OCI-LY1 (cell line): ENCODE results near the gene ARL8A.

Source experiments
- H2AFZ ChIP-seq: fragments of 200-600 bp; sonication (generic), shearing (Covaris generic); 2 replicates; pipeline ENCODE4 v1.6.0; 2014; ENCODE audit warnings: antibody characterized with exemption, mild to moderate bottlenecking, low read length
- H3F3A ChIP-seq: fragments of 200-600 bp; sonication (generic), shearing (Covaris generic); 2 replicates; pipeline ENCODE4 v1.6.0; 2014; ENCODE audit warnings: mild to moderate bottlenecking, antibody characterized with exemption, low read length, moderate library complexity; ENCODE audit not compliant: insufficient read depth
- H3K27ac ChIP-seq: fragments of 200-600 bp; sonication (generic); 2 replicates; pipeline ENCODE4 v1.5.1; 2014; ENCODE audit warnings: low read length, mixed run types, mild to moderate bottlenecking, low read depth; ENCODE audit not compliant: poor library complexity, severe bottlenecking
- H3K27me3 ChIP-seq: fragments of 200-600 bp; sonication (generic); 2 replicates; pipeline ENCODE4 v1.6.0; 2014; ENCODE audit warnings: antibody characterized with exemption, mild to moderate bottlenecking, low read length, moderate library complexity; ENCODE audit not compliant: insufficient read depth
- H3K36me3 ChIP-seq: fragments of 200-600 bp; sonication (generic); 2 replicates; pipeline ENCODE4 v1.6.1; 2014; ENCODE audit warnings: mild to moderate bottlenecking, antibody characterized with exemption, low read length, moderate library complexity, mixed read lengths; ENCODE audit not compliant: insufficient read depth
- H3K4me1 ChIP-seq: fragments of 200-600 bp; sonication (generic); 2 replicates; pipeline ENCODE4 v1.5.1; 2014; ENCODE audit warnings: mild to moderate bottlenecking, low read length, moderate library complexity; ENCODE audit not compliant: insufficient read depth, severe bottlenecking
- H3K4me2 ChIP-seq: fragments of 200-600 bp; sonication (generic), shearing (Covaris generic); 2 replicates; pipeline ENCODE4 v1.6.1; 2014; ENCODE audit warnings: low read length
- H3K4me3 ChIP-seq: fragments of 200-600 bp; sonication (generic); 2 replicates; pipeline ENCODE4 v1.5.1; 2014; ENCODE audit warnings: low read length, low read depth, mild to moderate bottlenecking, mixed read lengths; ENCODE audit not compliant: poor library complexity, severe bottlenecking
- H3K79me2 ChIP-seq: fragments of 200-600 bp; shearing (Covaris generic); 2 replicates; pipeline ENCODE4 v1.6.1; 2016; ENCODE audit warnings: mixed run types, low read length, mixed read lengths; ENCODE audit not compliant: insufficient read depth
- H3K9ac ChIP-seq: fragments of 200-600 bp; sonication (generic), shearing (Covaris generic); 2 replicates; pipeline ENCODE4 v1.6.1; 2014; ENCODE audit warnings: mild to moderate bottlenecking, low read length, mixed read lengths
- H3K9me2 ChIP-seq: fragments of 200-600 bp; sonication (generic), shearing (Covaris generic); 2 replicates; pipeline ENCODE4 v1.6.1; 2014; ENCODE audit warnings: low read depth, mild to moderate bottlenecking, low read length, mixed read lengths
- H3K9me3 ChIP-seq: fragments of 200-600 bp; shearing (Covaris generic); 2 replicates; pipeline ENCODE4 v1.6.1; 2014; ENCODE audit warnings: low read length, mixed read lengths
- H4K20me1 ChIP-seq: fragments of 200-600 bp; sonication (generic), shearing (Covaris generic); 2 replicates; pipeline ENCODE4 v1.6.0; 2016; ENCODE audit warnings: mild to moderate bottlenecking, low read length; ENCODE audit not compliant: insufficient read depth
- EZH2 ChIP-seq: fragments of 200-600 bp; sonication (generic), shearing (Covaris generic); IDR thresholded peaks from 2 replicates; pipeline ENCODE4 v1.8.0; 2017; ENCODE audit warnings: borderline replicate concordance, mixed run types, mild to moderate bottlenecking, antibody characterized with exemption, low read length, moderate library complexity, mixed read lengths
- TF ChIP-seq, protein P1 (sequence below): fragments of 200-600 bp; sonication (generic), shearing (Covaris generic); IDR thresholded peaks from 2 replicates; pipeline ENCODE4 v1.5.1; 2017; ENCODE audit warnings: mild to moderate bottlenecking, antibody characterized with exemption, low read length, moderate library complexity, mixed read lengths

Gene ARL8A

GRCh38 chr1:202093858-202094257 is 50.7 kb downstream of the ARL8A start:
- H3F3A ChIP-seq = no peaks in the 10 kb centered on the region
- H3K36me3 ChIP-seq = no peaks in the 10 kb centered on the region
- no peaks in the 10 kb centered on the region for H4K20me1 ChIP-seq
- no peaks in the 10 kb centered on the region for H3K4me1 ChIP-seq
- no peaks in the 10 kb centered on the region for H3K9me3 ChIP-seq
- no peak for TF ChIP-seq EZH2
- TF ChIP-seq, protein P1, sequence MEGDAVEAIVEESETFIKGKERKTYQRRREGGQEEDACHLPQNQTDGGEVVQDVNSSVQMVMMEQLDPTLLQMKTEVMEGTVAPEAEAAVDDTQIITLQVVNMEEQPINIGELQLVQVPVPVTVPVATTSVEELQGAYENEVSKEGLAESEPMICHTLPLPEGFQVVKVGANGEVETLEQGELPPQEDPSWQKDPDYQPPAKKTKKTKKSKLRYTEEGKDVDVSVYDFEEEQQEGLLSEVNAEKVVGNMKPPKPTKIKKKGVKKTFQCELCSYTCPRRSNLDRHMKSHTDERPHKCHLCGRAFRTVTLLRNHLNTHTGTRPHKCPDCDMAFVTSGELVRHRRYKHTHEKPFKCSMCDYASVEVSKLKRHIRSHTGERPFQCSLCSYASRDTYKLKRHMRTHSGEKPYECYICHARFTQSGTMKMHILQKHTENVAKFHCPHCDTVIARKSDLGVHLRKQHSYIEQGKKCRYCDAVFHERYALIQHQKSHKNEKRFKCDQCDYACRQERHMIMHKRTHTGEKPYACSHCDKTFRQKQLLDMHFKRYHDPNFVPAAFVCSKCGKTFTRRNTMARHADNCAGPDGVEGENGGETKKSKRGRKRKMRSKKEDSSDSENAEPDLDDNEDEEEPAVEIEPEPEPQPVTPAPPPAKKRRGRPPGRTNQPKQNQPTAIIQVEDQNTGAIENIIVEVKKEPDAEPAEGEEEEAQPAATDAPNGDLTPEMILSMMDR = no peak
- no peaks in the 10 kb centered on the region for H3K27me3 ChIP-seq
- H3K4me2 ChIP-seq = no peak overlapping the region
- H3K79me2 ChIP-seq = no peaks in the 10 kb centered on the region
- no peak overlapping the region for H3K27ac ChIP-seq
- H3K9me2 ChIP-seq = no peaks in the 10 kb centered on the region
- H3K9ac ChIP-seq = no peak overlapping the region
- H2AFZ ChIP-seq = no peak overlapping the region
- H3K4me3 ChIP-seq = no peak overlapping the region

DNA sequence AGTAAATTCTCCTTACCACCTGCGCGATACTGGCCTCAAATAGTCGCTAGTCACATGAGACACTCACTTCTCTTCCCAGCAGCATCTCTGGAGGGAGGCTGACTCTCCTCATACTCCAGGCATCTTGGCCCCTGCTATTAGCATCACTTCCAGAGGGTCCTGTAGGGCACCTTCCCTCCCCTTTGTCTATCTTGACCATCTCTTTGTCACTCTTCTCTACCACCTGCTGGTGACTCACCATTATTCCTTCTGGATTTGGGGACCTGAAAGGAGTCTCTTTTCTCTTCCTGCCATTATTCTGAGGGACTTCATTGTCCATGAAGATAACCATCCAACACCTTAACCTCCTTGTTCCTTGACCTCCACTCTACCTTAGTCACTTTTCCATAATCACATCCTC is 53.5 kb downstream of the ARL8A start:
- no peak overlapping the region for H3K4me2 ChIP-seq
- H4K20me1 ChIP-seq = no peaks in the 10 kb centered on the region
- no peaks in the 10 kb centered on the region for H3K9me2 ChIP-seq
- no peaks in the 10 kb centered on the region for H3F3A ChIP-seq
- no peaks in the 10 kb centered on the region for H3K9me3 ChIP-seq
- H3K27ac ChIP-seq = no peak overlapping the region
- H3K79me2 ChIP-seq = no peaks in the 10 kb centered on the region
- no peak overlapping the region for H2AFZ ChIP-seq
- TF ChIP-seq EZH2 = no peak
- TF ChIP-seq, protein P1 = no peak
- no peaks in the 10 kb centered on the region for H3K36me3 ChIP-seq
- no peak overlapping the region for H3K9ac ChIP-seq
- no peak overlapping the region for H3K4me3 ChIP-seq
- no peaks in the 10 kb centered on the region for H3K4me1 ChIP-seq
- no peaks in the 10 kb centered on the region for H3K27me3 ChIP-seq

- H3K4me2 ChIP-seq = no peak overlapping the region
Measured at GRCh38 chr1:202088206-202088605, 56.3 kb downstream of the ARL8A start.

More at GRCh38 chr1:202088206-202088605, 56.3 kb downstream of the ARL8A start:
- Histone ChIP-seq H3K27ac (no peak overlapping the region), H3K9me3 (no peaks in the 10 kb centered on the region), H3K4me1 (no peaks in the 10 kb centered on the region), H2AFZ (no peak overlapping the region), H3K79me2 (no peaks in the 10 kb centered on the region), H3K27me3 (no peaks in the 10 kb centered on the region), H4K20me1 (no peaks in the 10 kb centered on the region), H3K4me3 (no peak overlapping the region), H3F3A (no peaks in the 10 kb centered on the region), H3K36me3 (no peaks in the 10 kb centered on the region), H3K9ac (no peak overlapping the region), H3K9me2 (no peaks in the 10 kb centered on the region)
- no peak for TF ChIP-seq EZH2
- TF ChIP-seq, protein P1 = no peak
